HepG2 (cell line): ENCODE data around the gene CAMK2D. TPM values are rescaled to one million over a fixed set of nuclear protein-coding genes. Genes with fewer than 3 reads are reported as not detected.

Source experiments
- ATAC-seq: fragments of 200-7000 bp; cut with Tn5 transposase; 3 replicates; pipeline ENCODE4 v1.9.1; 2020; ENCODE audit warnings: mild to moderate bottlenecking, moderate library complexity
- BruUV-seq: library from RNA; stranded (reverse); fragments of 400-500 nt; replicated peaks from 2 replicates; lab custom pipeline; 2021; lab: Mats Ljungman, UMichigan
- CTCF ChIA-PET: fragments of 300-600 bp; formaldehyde crosslinking; extraction: SDS; loops from one replicate; lab custom pipeline; 2021; ENCODE audit warnings: low total read pairs, inconsistent platforms, low intra/inter-chr PET ratio; lab: Yijun Ruan, JAX
- POLR2A ChIA-PET: fragments of 350-600 bp; sonication (Branson Sonifier 250); formaldehyde crosslinking; loops from one replicate; lab custom pipeline; 2020; ENCODE audit warnings: antibody characterized with exemption, inconsistent platforms; lab: Yijun Ruan, JAX
- DNase-seq: peaks from one replicate; pipeline ENCODE4 v3.0.0-alpha.2; 2015; ENCODE audit warnings: low spot score
- FAIRE-seq: peaks from 3 replicates; lab custom pipeline; 2011; peaks lifted over from hg19 to GRCh38; lab: Jason Lieb, UNC
- H2AFZ ChIP-seq: one replicate; pipeline ENCODE4 v1.6.1; 2011; ENCODE audit warnings: low read length, inconsistent platforms
- H3K27ac ChIP-seq: fragments of 300-600 bp; 3 replicates; pipeline ENCODE4 v1.8.0; 2011; ENCODE audit warnings: mixed run types, mild to moderate bottlenecking, mixed read lengths, low read length, inconsistent platforms; ENCODE audit not compliant: insufficient read depth; ENCODE audit errors: extremely low read length
- H3K27me3 ChIP-seq, 2 experiments: fragments of 200-600 bp in 1 of 2; 2 replicates in 1 of 2; 3 replicates in 1 of 2; pipeline versions ENCODE4 v1.6.0 to v1.8.0; 2011; ENCODE audit warnings: low read length in 2 of 2, mild to moderate bottlenecking in 2 of 2, moderate library complexity in 2 of 2, inconsistent platforms in 1 of 2; ENCODE audit not compliant: insufficient read depth in 2 of 2, control insufficient read depth in 1 of 2
- H3K36me3 ChIP-seq, 2 experiments: fragments of 200-600 bp in 1 of 2; replicated peaks in 1 of 2; 2 replicates in 1 of 2; 3 replicates in 1 of 2; pipeline versions ENCODE4 v1.5.1 to v1.8.0; 2011; ENCODE audit warnings: low read length in 2 of 2, inconsistent platforms in 1 of 2; ENCODE audit not compliant: insufficient read depth in 2 of 2, control insufficient read depth in 1 of 2
- H3K4me1 ChIP-seq: 2 replicates; pipeline ENCODE4 v1.5.1; 2012; ENCODE audit warnings: low read length, inconsistent platforms; ENCODE audit not compliant: insufficient read depth
- H3K4me2 ChIP-seq: 2 replicates; pipeline ENCODE4 v1.6.0; 2011; ENCODE audit warnings: low read depth, low read length, inconsistent platforms
- H3K4me3 ChIP-seq, 3 experiments: fragments of 200-600 bp in 1 of 3; sonication (generic), shearing (Covaris generic) in 1 of 3; replicated peaks in 1 of 3; 2 replicates each; pipeline ENCODE4 v1.5.1; 2011 to 2016; ENCODE audit warnings: low read length in 3 of 3, inconsistent platforms in 2 of 3, low read depth in 2 of 3, mild to moderate bottlenecking in 2 of 3, control low read depth in 1 of 3, mixed read lengths in 1 of 3; ENCODE audit not compliant: insufficient read depth in 1 of 3
- H3K79me2 ChIP-seq: one replicate; pipeline ENCODE4 v1.6.1; 2011; ENCODE audit warnings: low read length, inconsistent platforms; ENCODE audit not compliant: insufficient read depth
- H3K9ac ChIP-seq: 2 replicates; pipeline ENCODE4 v1.6.0; 2011; ENCODE audit warnings: mild to moderate bottlenecking, low read depth, low read length, inconsistent platforms; ENCODE audit not compliant: insufficient read depth
- H3K9me3 ChIP-seq: 2 replicates; pipeline ENCODE4 v1.5.1; 2012; ENCODE audit warnings: mild to moderate bottlenecking, low read length
- H4K20me1 ChIP-seq: 2 replicates; pipeline ENCODE4 v1.6.0; 2011; ENCODE audit warnings: inconsistent platforms, mild to moderate bottlenecking, low read length, moderate library complexity; ENCODE audit not compliant: insufficient read depth
- GLI4 ChIP-seq: sonication (generic); formaldehyde crosslinking; IDR thresholded peaks from 2 replicates; pipeline ENCODE4 v1.5.1; 2020; ENCODE audit warnings: missing genetic modification reagents, mild to moderate bottlenecking, moderate library complexity, borderline replicate concordance
- NCOR1 ChIP-seq: fragments of 200-600 bp; sonication (generic); IDR thresholded peaks from 2 replicates; pipeline ENCODE4 v1.7.0; 2017; ENCODE audit warnings: antibody characterized with exemption, low read length, borderline replicate concordance
- RFX5 ChIP-seq: IDR thresholded peaks from 2 replicates; pipeline ENCODE4 v1.6.1; 2011; ENCODE audit warnings: low read depth, low read length, improper control_type of control experiment
- SALL1 ChIP-seq: sonication (generic); formaldehyde crosslinking; IDR thresholded peaks from 2 replicates; pipeline ENCODE4 v1.8.0; 2022; ENCODE audit warnings: mild to moderate bottlenecking, missing genetic modification reagents
- SOX13 ChIP-seq, 3 experiments: fragments of 450-650 bp in 1 of 3; sonication (generic) in 1 of 3; formaldehyde crosslinking in 1 of 3; IDR thresholded peaks in 2 of 3; conservative IDR thresholded peaks in 1 of 3; 2 replicates each; pipeline versions ENCODE4 v1.5.0 to v1.6.1; 2016 to 2020; ENCODE audit warnings: antibody characterized with exemption in 1 of 3, mild to moderate bottlenecking in 1 of 3, missing compliant biosample characterization in 1 of 3, missing genetic modification reagents in 1 of 3, moderate library complexity in 1 of 3
- TEAD3 ChIP-seq: optimal IDR thresholded peaks from 2 replicates; pipeline ENCODE3; 2016; ENCODE audit warnings: borderline replicate concordance
- ZMYM3 ChIP-seq: sonication (generic); formaldehyde crosslinking; IDR thresholded peaks from 2 replicates; pipeline ENCODE4 v1.5.1; 2020; ENCODE audit warnings: mild to moderate bottlenecking, missing genetic modification reagents
- ZSCAN9 ChIP-seq: IDR thresholded peaks from 2 replicates; pipeline ENCODE4 v1.6.1; 2016; ENCODE audit warnings: borderline replicate concordance
- WGBS: methylation state at CpG from one replicate; pipeline ENCODE4 v1.1.6; 2017; ENCODE audit warnings: low lambda C conversion rate; 5-methylcytosine and 5-hydroxymethylcytosine counted together
- in situ Hi-C: cut with HindIII; loops from 2 replicates; pipeline ENCODE4 v1.10.0; 2017; ENCODE audit warnings: low pct_unique_long_range_greater_than_20kb; ENCODE audit not compliant: extremely low pct_ligation_motif_present
- intact Hi-C: fragments of 100-400 bp; cut with micrococcal nuclease; formaldehyde crosslinking; loops from one replicate; pipeline ENCODE4 v1.10.0; 2022; ENCODE audit not compliant: unreplicated experiment
- polyA plus RNA-seq, 8 experiments: library from polyadenylated mRNA; depleted of rRNA in 3 of 8; stranded (reverse) in 7 of 8; unstranded in 1 of 8; fragments of >200 nt; fragmentation: Illumina TruSeq in 4 of 8; extraction: Trizol in 4 of 8; gene quantifications; 2 replicates each; pipeline versions ENCODE4 v1.2.1 to v1.2.3, GENCODE V29; 2011 to 2016; ENCODE audit warnings: low read depth in 4 of 8, missing spikeins in 1 of 8, mixed read lengths in 1 of 8; ENCODE audit not compliant: insufficient read depth in 1 of 8
- total RNA-seq, 5 experiments: library from RNA; depleted of rRNA; stranded (reverse); fragments of >200 nt; fragmentation: Illumina TruSeq; extraction: Trizol; gene quantifications; 2 replicates each; pipeline ENCODE4 v1.2.3, GENCODE V29; 2016; ENCODE audit warnings: low read depth in 1 of 5
- TF ChIP-seq, protein P1 (sequence below): sonication (generic); formaldehyde crosslinking; IDR thresholded peaks from 2 replicates; pipeline ENCODE4 v1.5.0; 2020; ENCODE audit warnings: mild to moderate bottlenecking, missing genetic modification reagents, moderate library complexity
- TF ChIP-seq, protein P2 (sequence below): sonication (generic); formaldehyde crosslinking; IDR thresholded peaks from 2 replicates; pipeline ENCODE4 v1.4.0; 2020; ENCODE audit warnings: missing genetic modification reagents, borderline replicate concordance
- TF ChIP-seq, protein P3 (sequence below): sonication (generic); formaldehyde crosslinking; IDR thresholded peaks from 2 replicates; pipeline ENCODE4 v1.4.0; 2020; ENCODE audit warnings: missing genetic modification reagents, borderline replicate concordance
- TF ChIP-seq, protein P4 (sequence below): IDR thresholded peaks from 2 replicates; pipeline ENCODE4 v1.6.1; 2016; ENCODE audit warnings: missing genetic modification reagents, missing compliant biosample characterization

CAMK2D gene
- total and polyA plus RNA-seq, 2 of the 13 experiments (the other 11 are each of a cell fraction or from before 2014, with no cell fraction given): 18.0 to 65.4 TPM

DNA sequence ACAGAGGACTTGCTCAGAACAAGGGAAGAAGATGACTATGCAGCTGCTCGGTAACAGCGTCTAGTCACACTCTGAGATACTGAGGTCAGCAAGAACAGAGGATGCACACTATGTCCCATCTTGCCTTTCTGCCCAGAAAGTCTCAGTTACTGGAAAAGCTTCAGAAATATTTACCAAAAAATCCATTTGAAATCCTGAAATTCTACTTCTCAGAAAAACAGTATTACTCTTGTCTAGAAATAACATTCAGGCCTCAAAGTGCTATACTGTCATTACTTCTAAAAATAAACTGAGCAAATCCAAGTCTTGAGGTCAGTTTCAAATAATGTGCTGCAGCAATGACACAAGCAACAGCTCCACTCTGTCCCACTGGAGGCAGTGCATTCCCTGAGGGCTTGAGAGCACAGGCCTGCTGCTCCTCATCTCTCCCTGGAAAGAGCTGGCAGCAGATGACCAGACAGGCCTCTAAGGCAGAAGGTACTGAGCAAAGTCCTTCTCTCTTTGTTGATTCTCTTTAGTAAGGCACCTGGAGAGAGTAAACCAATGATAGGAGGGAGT is 76.9 kb downstream of the CAMK2D start:
- Histone ChIP-seq H3K9ac (no peak overlapping the region), H3K4me1 (peaks cover 42% of the 10 kb centered on the region), H3K79me2 (no peaks in the 10 kb centered on the region), H3K36me3 (peaks cover 1 to 4% of the 10 kb centered on the region in 2 experiments; a peak in 2 of 5 replicates), H3K4me2 (no peak overlapping the region; the same call in 1 of the 2 replicates), H3K9me3 (peaks cover 10% of the 10 kb centered on the region; the same call in 1 of the 2 replicates), H4K20me1 (no peaks in the 10 kb centered on the region; the same call in 1 of the 2 replicates), H2AFZ (no peak overlapping the region), H3K27me3 (no peaks in the 10 kb centered on the region), H3K4me3 (no peak overlapping the region), H3K27ac (no peak overlapping the region)
- intact Hi-C loops: loop anchor here (1.0 to 5.0 kb wide), 3 partner anchors 42 to 137 kb away; partner anchors contain the start of gene CAMK2D
- in situ Hi-C loops: no loop called here
- no TSS peak for BruUV-seq
- FAIRE-seq (peak; percentile 80), ATAC-seq (peak; percentile 100), DNase-seq (peak; percentile 85)
- ChIA-PET POLR2A (interaction anchor here (0.8 to 1.0 kb wide), 4 partner anchors 18 to 76 kb away, joined by 3 to 6 read pairs (median 4); no protein-coding TSS in a partner anchor), CTCF (interaction anchor here (1.4 kb wide), 1 partner anchor 137 kb away, joined by 4 read pairs; no protein-coding TSS in a partner anchor)
- 90% methylated on average over 2 of the region's 2 CpGs for WGBS
- TF ChIP-seq, protein P1, sequence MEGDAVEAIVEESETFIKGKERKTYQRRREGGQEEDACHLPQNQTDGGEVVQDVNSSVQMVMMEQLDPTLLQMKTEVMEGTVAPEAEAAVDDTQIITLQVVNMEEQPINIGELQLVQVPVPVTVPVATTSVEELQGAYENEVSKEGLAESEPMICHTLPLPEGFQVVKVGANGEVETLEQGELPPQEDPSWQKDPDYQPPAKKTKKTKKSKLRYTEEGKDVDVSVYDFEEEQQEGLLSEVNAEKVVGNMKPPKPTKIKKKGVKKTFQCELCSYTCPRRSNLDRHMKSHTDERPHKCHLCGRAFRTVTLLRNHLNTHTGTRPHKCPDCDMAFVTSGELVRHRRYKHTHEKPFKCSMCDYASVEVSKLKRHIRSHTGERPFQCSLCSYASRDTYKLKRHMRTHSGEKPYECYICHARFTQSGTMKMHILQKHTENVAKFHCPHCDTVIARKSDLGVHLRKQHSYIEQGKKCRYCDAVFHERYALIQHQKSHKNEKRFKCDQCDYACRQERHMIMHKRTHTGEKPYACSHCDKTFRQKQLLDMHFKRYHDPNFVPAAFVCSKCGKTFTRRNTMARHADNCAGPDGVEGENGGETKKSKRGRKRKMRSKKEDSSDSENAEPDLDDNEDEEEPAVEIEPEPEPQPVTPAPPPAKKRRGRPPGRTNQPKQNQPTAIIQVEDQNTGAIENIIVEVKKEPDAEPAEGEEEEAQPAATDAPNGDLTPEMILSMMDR (CRISPR knock-in tag): peak; percentile 55
- TF ChIP-seq RFX5: peak; percentile 92
- TF ChIP-seq, protein P2, sequence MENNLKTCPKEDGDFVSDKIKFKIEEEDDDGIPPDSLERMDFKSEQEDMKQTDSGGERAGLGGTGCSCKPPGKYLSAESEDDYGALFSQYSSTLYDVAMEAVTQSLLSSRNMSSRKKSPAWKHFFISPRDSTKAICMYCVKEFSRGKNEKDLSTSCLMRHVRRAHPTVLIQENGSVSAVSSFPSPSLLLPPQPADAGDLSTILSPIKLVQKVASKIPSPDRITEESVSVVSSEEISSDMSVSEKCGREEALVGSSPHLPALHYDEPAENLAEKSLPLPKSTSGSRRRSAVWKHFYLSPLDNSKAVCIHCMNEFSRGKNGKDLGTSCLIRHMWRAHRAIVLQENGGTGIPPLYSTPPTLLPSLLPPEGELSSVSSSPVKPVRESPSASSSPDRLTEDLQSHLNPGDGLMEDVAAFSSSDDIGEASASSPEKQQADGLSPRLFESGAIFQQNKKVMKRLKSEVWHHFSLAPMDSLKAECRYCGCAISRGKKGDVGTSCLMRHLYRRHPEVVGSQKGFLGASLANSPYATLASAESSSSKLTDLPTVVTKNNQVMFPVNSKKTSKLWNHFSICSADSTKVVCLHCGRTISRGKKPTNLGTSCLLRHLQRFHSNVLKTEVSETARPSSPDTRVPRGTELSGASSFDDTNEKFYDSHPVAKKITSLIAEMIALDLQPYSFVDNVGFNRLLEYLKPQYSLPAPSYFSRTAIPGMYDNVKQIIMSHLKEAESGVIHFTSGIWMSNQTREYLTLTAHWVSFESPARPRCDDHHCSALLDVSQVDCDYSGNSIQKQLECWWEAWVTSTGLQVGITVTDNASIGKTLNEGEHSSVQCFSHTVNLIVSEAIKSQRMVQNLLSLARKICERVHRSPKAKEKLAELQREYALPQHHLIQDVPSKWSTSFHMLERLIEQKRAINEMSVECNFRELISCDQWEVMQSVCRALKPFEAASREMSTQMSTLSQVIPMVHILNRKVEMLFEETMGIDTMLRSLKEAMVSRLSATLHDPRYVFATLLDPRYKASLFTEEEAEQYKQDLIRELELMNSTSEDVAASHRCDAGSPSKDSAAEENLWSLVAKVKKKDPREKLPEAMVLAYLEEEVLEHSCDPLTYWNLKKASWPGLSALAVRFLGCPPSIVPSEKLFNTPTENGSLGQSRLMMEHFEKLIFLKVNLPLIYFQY (CRISPR knock-in tag): no peak
- no peak for TF ChIP-seq SOX13 (IDR thresholded peaks at IDR 0.05)
- no peak for TF ChIP-seq SOX13 (CRISPR knock-in tag; conservative IDR thresholded peaks at IDR 0.05 in 1 of 2, IDR thresholded peaks at IDR 0.05 in 1 of 2)
- TF ChIP-seq ZMYM3 (CRISPR knock-in tag): 0 out of 2 replicates have a peak, but pooled peaks have one; percentile 9
- TF ChIP-seq, protein P3, sequence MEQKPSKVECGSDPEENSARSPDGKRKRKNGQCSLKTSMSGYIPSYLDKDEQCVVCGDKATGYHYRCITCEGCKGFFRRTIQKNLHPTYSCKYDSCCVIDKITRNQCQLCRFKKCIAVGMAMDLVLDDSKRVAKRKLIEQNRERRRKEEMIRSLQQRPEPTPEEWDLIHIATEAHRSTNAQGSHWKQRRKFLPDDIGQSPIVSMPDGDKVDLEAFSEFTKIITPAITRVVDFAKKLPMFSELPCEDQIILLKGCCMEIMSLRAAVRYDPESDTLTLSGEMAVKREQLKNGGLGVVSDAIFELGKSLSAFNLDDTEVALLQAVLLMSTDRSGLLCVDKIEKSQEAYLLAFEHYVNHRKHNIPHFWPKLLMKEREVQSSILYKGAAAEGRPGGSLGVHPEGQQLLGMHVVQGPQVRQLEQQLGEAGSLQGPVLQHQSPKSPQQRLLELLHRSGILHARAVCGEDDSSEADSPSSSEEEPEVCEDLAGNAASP: 0 out of 2 replicates have a peak, but pooled peaks have one; percentile 11
- TF ChIP-seq, protein P4, sequence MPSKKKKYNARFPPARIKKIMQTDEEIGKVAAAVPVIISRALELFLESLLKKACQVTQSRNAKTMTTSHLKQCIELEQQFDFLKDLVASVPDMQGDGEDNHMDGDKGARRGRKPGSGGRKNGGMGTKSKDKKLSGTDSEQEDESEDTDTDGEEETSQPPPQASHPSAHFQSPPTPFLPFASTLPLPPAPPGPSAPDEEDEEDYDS (CRISPR knock-in tag): 0 out of 2 replicates have a peak, but pooled peaks have one; percentile 22
- TF ChIP-seq GLI4: no peak
- peak; percentile 70 for TF ChIP-seq SALL1
- peak; percentile 91 for TF ChIP-seq ZSCAN9 (CRISPR knock-in tag)
- TF ChIP-seq NCOR1: no peak
- TF ChIP-seq TEAD3 (CRISPR knock-in tag): peak; percentile 60
